Naive B cell (primary cell): ENCODE measurements around the gene ZFHX3. TPM values are rescaled to one million over a fixed set of nuclear protein-coding genes. Genes with fewer than 3 reads are reported as not detected.

Source experiments
- ATAC-seq, 2 donors: fragments of 150-1000 bp; cut with Tn5 transposase; 2 replicates each; pipeline ENCODE4 v1.10.0; 2021; ENCODE audit warnings: low read depth in 2 of 2, mild to moderate bottlenecking in 2 of 2, moderate library complexity in 2 of 2
- DNase-seq: peaks from one replicate; pipeline ENCODE4 v3.0.0; 2022
- H3K27ac Mint-ChIP-seq, 6 donors: one replicate each; pipeline ENCODE4 v1.8.0; 2020 to 2022; ENCODE audit warnings: mild to moderate bottlenecking in 6 of 6, mixed read lengths in 6 of 6, moderate library complexity in 5 of 6, inconsistent platforms in 2 of 6
- H3K27me3 Mint-ChIP-seq, 3 donors: one replicate each; pipeline ENCODE4 v1.8.0; 2021 to 2022; ENCODE audit warnings: mixed read lengths in 3 of 3, mild to moderate bottlenecking in 1 of 3
- H3K36me3 Mint-ChIP-seq, 2 donors: one replicate each; pipeline ENCODE4 v1.8.0; 2020 to 2022; ENCODE audit warnings: mixed read lengths in 2 of 2, inconsistent platforms in 1 of 2, mild to moderate bottlenecking in 1 of 2
- H3K4me1 Mint-ChIP-seq, 3 donors: one replicate each; pipeline ENCODE4 v1.8.0; 2020 to 2022; ENCODE audit warnings: mixed read lengths in 3 of 3, inconsistent platforms in 1 of 3, mild to moderate bottlenecking in 1 of 3, moderate library complexity in 1 of 3
- H3K4me3 Mint-ChIP-seq, 8 donors: one replicate each; pipeline ENCODE4 v1.8.0; 2020 to 2022; ENCODE audit warnings: mild to moderate bottlenecking in 8 of 8, mixed read lengths in 8 of 8, moderate library complexity in 8 of 8, inconsistent platforms in 2 of 8
- H3K9me3 Mint-ChIP-seq, 7 donors: one replicate each; pipeline ENCODE4 v1.8.0; 2020 to 2022; ENCODE audit warnings: mixed read lengths in 7 of 7, mild to moderate bottlenecking in 5 of 7, inconsistent platforms in 2 of 7, moderate library complexity in 1 of 7
- polyA plus RNA-seq, 6 donors: library from polyadenylated mRNA; unstranded; fragments of 300-500 nt; fragmentation: Illumina TruSeq; gene quantifications; one replicate each; pipeline ENCODE4 v1.2.3, GENCODE V29; 2021; ENCODE audit warnings: low read depth in 6 of 6

Gene ZFHX3
- polyA plus RNA-seq, 6 donors from 2014 or later = 0.08 to 0.61 (median 0.24) TPM; not detected in 1

DNA sequence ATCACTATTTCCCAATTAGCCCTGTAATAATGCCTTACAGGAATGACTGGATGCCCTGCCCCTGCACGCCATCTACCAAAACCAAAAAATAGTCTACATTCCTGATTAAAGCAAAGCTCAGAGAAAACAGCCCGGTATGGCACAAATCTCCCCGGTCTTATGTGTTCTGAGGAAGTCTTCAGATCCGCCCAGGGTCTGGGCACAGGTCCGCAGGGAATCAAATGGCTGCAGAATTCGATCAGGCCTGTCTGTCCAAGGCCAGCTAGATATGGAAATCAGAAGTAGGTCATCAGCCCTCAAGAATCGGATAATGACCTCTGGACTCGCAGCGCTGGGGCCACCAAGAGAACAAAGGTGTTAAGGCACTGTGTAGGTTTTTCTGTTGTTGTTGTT is 171.0 kb downstream of the ZFHX3 start:
- H3K27ac Mint-ChIP-seq = no peak overlapping the region
- no peaks in the 10 kb centered on the region for H3K27me3 Mint-ChIP-seq
- DNase-seq (no peak), ATAC-seq (no peak)
- H3K4me3 Mint-ChIP-seq = no peak overlapping the region
- no peaks in the 10 kb centered on the region for H3K9me3 Mint-ChIP-seq
- H3K36me3 Mint-ChIP-seq = peaks cover 0 to 4% of the 10 kb centered on the region in 2 donors
- peaks cover 0 to 13% (median 0%) of the 10 kb centered on the region in 3 donors for H3K4me1 Mint-ChIP-seq

DNA sequence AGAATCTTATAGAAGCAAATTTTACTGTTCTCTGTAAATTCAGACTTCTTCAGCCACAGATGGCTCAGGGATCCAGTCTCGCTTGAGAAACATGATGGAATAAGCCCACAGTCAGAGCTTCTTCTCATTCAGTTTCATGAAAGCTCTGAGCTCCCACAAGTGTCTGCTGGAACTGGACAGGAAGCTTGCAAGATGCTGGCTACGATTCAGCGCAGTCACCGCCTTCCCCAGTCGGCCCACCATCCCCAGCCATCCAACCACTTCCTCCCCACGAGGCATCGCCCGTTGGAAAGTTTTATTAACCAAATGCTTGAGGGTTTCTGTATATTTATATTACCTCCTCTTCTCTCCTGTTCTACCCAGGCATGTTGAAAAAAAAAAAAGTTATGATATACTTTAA is 171.7 kb downstream of the ZFHX3 start:
- H3K27me3 Mint-ChIP-seq = no peaks in the 10 kb centered on the region
- H3K36me3 Mint-ChIP-seq = peaks cover 0 to 4% of the 10 kb centered on the region in 2 donors
- no peak for DNase-seq
- no peak for ATAC-seq
- peaks cover 0 to 13% (median 0%) of the 10 kb centered on the region in 3 donors for H3K4me1 Mint-ChIP-seq
- H3K9me3 Mint-ChIP-seq = no peaks in the 10 kb centered on the region
- H3K27ac Mint-ChIP-seq = peak overlapping the region in 1 of 6 donors; percentile 66
- no peak overlapping the region for H3K4me3 Mint-ChIP-seq

DNA sequence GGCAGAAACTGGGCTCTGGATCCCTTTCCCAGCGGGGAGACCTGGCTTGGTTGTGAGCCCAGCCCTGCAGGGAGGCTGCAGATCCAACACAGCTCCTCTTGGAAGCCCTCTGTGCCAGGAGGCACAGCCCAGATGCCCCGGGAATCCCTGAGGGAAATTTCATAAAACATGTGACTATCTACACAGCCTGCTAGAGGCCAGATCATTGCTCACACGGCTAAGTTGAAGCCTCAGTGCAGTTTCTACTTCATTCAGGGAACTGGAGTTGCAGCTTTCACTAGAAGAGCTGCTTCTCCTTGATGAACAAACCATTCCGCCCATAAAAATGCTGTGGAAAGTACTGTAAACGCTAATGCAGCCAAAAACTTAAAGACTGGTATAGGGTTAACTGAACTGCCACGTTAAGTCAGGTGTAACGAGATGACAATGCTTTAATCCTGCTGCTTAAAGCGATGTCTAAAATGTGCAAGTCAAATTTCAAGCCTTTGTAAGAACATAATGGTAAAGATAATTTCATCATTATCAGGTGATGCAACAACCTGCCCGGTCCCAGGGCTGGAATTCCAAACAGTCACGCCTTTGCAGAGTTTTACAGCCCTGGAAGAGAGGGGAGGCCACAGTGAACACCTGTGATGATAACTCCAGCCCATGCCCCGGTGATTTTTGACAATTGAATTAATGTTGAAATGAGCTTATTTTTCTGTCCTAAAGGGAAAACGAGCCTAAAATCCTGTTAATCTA is 172.5 kb downstream of the ZFHX3 start:
- no peak overlapping the region for H3K27ac Mint-ChIP-seq
- peaks cover 0 to 13% (median 0%) of the 10 kb centered on the region in 3 donors for H3K4me1 Mint-ChIP-seq
- H3K27me3 Mint-ChIP-seq = no peaks in the 10 kb centered on the region
- DNase-seq (no peak), ATAC-seq (no peak)
- H3K9me3 Mint-ChIP-seq = no peaks in the 10 kb centered on the region
- H3K4me3 Mint-ChIP-seq = no peak overlapping the region
- H3K36me3 Mint-ChIP-seq = peaks cover 0 to 4% of the 10 kb centered on the region in 2 donors

DNA sequence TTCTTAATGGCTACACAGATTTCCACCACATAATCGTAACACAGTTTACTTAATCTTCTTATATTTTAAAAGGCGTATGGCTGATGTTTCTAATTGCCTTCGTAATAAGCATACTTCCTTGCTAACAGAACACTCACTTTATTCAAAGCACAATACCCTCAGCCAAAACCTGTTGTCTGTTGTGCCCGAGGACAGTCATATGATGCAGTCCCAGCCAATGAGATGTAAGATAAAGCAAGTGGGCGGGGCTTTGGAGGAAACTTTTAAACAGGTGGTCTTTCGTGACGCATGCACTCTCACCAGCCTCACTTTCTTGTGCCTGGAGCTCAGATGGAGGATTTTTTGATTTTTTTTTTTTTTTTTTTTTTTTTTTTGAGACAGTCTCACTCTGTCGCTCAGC is 174.1 kb downstream of the ZFHX3 start:
- no peak overlapping the region for H3K27ac Mint-ChIP-seq

DNA sequence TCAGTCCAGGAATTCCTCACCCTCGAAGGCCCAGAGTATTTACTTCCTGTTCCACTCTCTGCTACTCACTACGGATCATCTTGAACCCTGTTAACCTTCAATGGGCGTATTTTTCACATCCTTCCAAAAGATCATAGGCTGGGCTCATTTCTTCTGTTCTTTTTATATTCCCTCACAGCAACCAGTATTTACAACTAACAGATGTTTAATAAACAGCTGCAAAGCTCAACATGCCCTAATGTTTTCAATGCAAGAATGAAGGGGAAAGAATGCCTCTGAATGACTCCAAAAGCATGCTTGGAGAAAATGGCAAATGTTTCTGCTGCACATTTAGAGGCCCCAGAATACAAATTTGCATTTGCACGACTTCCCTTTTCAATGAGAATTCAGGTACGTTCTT is 174.9 kb downstream of the ZFHX3 start:
- Mint-ChIP-seq H3K9me3 (no peaks in the 10 kb centered on the region), H3K27me3 (no peaks in the 10 kb centered on the region), H3K4me3 (no peak overlapping the region), H3K27ac (no peak overlapping the region), H3K4me1 (peaks cover 0 to 13% (median 0%) of the 10 kb centered on the region in 3 donors), H3K36me3 (peaks cover 0 to 8% of the 10 kb centered on the region in 2 donors)
- ATAC-seq = no peak
- DNase-seq = no peak

More for the DNA sequence above, 174.1 kb downstream of the ZFHX3 start:
- Mint-ChIP-seq H3K4me1 (peaks cover 0 to 13% (median 0%) of the 10 kb centered on the region in 3 donors), H3K36me3 (peaks cover 0 to 4% of the 10 kb centered on the region in 2 donors), H3K9me3 (no peaks in the 10 kb centered on the region), H3K4me3 (no peak overlapping the region), H3K27me3 (no peaks in the 10 kb centered on the region)
- ATAC-seq = no peak
- DNase-seq = no peak

DNA sequence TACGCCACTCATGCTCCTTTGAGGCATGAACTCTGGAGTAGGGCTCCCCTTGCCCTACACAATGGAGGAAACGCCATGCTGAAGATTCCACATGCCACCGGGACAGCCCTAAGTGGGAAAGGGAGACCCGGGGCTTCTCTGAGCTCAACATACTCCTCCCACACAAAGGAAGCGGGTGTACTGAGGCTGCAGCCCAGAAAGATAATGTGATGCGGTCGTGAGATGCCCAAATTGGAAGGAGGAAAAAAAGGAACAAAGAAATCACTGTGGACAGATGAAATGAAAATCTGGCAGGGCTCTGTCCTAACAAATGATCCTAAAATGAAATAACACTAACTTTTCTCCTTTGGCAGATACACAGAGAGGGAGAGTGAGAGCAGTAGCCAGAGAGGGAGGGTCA is 182.1 kb downstream of the ZFHX3 start:
- H3K27ac Mint-ChIP-seq = peak overlapping the region in 1 of 6 donors; percentile 56
- DNase-seq (no peak), ATAC-seq (no peak)
- H3K9me3 Mint-ChIP-seq = peaks cover 0 to 3% (median 0%) of the 10 kb centered on the region in 7 donors
- H3K4me3 Mint-ChIP-seq = no peak overlapping the region
- H3K4me1 Mint-ChIP-seq = peaks cover 0 to 2% (median 1%) of the 10 kb centered on the region in 3 donors
- H3K27me3 Mint-ChIP-seq = no peaks in the 10 kb centered on the region
- H3K36me3 Mint-ChIP-seq = peaks cover 8% of the 10 kb centered on the region in 2 donors

DNA sequence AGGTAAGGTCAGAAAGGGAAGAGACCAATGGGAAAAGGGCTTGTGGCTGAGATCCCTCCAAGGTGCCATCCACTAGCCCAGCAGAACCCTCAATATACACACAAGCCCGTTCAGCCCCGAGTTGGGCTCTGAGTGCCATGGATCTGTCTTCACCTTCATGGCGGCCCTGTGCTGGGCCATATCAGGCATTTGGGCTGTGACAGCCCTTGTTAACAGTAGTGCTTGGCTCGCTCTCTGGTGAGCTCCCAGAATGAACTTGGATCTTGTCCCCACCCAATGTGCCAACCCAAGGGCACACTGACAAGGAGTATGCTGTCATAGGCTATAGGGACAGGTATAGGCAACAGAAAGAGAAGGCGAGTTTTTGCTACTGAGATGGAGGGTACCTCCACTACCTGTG is 182.7 kb downstream of the ZFHX3 start:
- H3K4me1 Mint-ChIP-seq = peaks cover 0 to 3% (median 1%) of the 10 kb centered on the region in 3 donors
- ATAC-seq (no peak), DNase-seq (no peak)
- H3K36me3 Mint-ChIP-seq = peaks cover 8% of the 10 kb centered on the region in 2 donors
- no peak overlapping the region for H3K4me3 Mint-ChIP-seq
- no peaks in the 10 kb centered on the region for H3K27me3 Mint-ChIP-seq
- H3K27ac Mint-ChIP-seq = no peak overlapping the region
- H3K9me3 Mint-ChIP-seq = peaks cover 0 to 3% (median 0%) of the 10 kb centered on the region in 7 donors

DNA sequence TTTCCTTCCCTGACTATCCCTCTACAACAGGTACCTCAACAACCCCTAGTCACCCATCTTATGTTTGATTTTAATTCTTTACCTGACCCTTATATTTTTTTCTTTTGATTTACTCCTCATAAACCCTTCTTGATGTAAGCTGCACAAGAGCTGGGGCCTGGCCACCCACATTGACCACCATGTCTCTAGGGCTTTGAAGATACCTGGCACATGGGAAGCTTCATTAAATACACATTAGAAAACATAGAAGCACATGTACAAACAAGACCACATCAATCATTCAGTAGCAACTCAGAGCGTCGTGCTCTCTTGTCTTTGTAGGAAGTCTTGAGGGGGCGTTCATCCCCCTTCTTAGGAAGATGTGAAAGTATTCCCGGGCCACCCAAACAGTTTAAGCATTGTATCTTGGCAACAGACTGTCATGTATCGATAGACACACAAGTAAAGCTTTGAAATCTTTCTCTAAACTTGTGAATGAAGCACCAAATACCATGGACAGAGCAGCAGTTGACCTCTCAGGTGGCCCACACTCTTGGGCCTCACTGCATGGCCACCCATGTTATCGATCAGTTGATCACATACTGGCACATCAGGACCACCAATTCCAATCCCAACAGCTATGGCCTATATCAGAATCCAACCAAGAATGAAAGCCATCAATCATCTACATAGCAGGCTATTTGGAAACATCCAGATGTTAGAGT is 183.6 kb downstream of the ZFHX3 start:
- DNase-seq (no peak), ATAC-seq (no peak)
- no peaks in the 10 kb centered on the region for H3K27me3 Mint-ChIP-seq
- peaks cover 8% of the 10 kb centered on the region in 2 donors for H3K36me3 Mint-ChIP-seq
- no peak overlapping the region for H3K27ac Mint-ChIP-seq
- H3K4me3 Mint-ChIP-seq = no peak overlapping the region
- peaks cover 0 to 3% (median 0%) of the 10 kb centered on the region in 7 donors for H3K9me3 Mint-ChIP-seq
- peaks cover 0 to 3% (median 1%) of the 10 kb centered on the region in 3 donors for H3K4me1 Mint-ChIP-seq

DNA sequence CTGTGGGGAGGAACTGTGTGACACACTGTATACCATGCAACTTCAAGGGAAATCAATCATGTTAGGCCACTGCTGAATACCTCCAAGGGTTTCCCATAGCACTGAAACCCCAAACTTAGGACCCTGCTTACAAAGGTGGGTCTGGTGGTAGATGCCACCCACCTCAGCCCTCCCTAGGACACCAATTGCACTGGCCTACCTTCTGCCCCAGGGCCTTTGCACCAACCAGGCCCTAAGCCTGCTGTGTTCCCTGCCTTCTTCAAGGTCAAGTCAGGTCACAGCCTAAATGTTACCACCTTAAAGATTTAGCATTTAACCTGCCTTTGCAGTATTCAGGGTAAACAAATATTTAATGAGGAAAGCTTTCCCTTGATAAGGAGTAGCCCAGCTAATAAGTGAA is 185.8 kb downstream of the ZFHX3 start:
- Mint-ChIP-seq H3K4me1 (peaks cover 0 to 3% (median 1%) of the 10 kb centered on the region in 3 donors), H3K27me3 (no peaks in the 10 kb centered on the region), H3K4me3 (no peak overlapping the region), H3K36me3 (peaks cover 4 to 8% of the 10 kb centered on the region in 2 donors), H3K9me3 (peaks cover 0 to 3% (median 0%) of the 10 kb centered on the region in 7 donors), H3K27ac (no peak overlapping the region)
- DNase-seq (no peak), ATAC-seq (no peak)

DNA sequence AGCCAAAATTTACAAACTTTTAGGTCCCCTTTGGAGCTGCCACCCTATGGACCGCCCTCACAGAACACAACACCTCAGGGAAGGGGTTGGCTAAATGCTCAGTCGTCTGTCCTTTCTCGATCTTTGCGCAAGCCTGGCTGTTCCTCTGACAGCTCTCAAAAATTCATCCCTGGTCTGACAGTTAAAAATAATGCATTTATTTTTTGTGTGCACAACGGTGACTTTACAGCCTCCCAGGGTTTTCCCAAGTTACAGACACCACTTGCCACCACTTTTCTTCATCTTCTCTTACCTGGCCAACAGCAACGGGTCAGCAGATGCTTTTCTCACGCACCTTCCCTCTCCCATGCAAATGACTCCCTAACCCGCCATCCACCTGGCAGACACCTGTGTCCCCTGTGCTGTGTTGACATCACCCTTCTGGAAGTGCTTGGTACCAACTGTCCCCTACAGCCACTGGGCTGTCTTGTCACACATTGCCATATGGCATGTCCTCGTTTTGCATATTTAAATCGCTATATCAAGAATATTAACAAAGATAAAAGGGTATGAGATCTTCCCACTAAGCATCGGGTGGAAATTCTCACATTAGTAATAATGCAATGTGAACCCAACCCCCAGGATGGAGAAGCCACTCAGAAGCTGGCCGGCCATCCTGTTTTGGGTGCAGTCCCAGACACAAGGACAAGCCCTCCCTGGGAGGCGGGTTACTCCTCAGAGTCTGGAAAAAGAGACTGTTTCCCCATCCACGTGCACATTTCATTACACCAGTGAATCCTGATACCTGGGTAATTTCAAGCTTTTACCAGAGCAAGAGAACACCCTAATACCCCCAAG is 187.0 kb downstream of the ZFHX3 start:
- peaks cover 0 to 3% (median 0%) of the 10 kb centered on the region in 7 donors for H3K9me3 Mint-ChIP-seq
- H3K4me3 Mint-ChIP-seq = no peak overlapping the region
- H3K27me3 Mint-ChIP-seq = no peaks in the 10 kb centered on the region
- peaks cover 0 to 3% (median 1%) of the 10 kb centered on the region in 3 donors for H3K4me1 Mint-ChIP-seq
- ATAC-seq (no peak), DNase-seq (no peak)
- H3K36me3 Mint-ChIP-seq = peaks cover 4 to 8% of the 10 kb centered on the region in 2 donors
- peak overlapping the region in 1 of 6 donors; percentile 60 for H3K27ac Mint-ChIP-seq

DNA sequence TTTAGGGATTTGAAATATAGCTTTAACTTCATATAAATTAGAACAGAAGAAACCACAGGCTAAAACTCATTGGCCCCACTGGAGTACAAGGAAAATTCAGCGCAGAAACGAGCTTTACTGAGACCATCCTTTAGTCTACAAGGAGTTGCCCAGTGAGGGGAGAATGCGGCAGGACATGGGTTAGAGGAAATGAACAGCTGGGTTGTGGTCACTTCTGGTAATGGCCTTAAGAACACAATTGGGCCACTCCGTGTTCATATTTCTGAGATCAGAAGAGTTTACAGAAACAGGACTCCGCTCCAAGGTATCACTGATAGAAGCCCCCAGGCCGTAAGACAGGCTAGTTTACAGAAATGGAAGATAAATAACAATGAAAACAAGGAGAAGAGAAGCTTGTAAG is 188.3 kb downstream of the ZFHX3 start:
- DNase-seq = no peak
- H3K4me3 Mint-ChIP-seq = no peak overlapping the region
- H3K4me1 Mint-ChIP-seq = peaks cover under 1 to 5% (median 2%) of the 10 kb centered on the region in 3 donors
- peaks cover 4 to 8% of the 10 kb centered on the region in 2 donors for H3K36me3 Mint-ChIP-seq
- no peak overlapping the region for H3K27ac Mint-ChIP-seq
- no peaks in the 10 kb centered on the region for H3K27me3 Mint-ChIP-seq
- ATAC-seq = no peak
- peaks cover 0 to 3% (median 0%) of the 10 kb centered on the region in 7 donors for H3K9me3 Mint-ChIP-seq

DNA sequence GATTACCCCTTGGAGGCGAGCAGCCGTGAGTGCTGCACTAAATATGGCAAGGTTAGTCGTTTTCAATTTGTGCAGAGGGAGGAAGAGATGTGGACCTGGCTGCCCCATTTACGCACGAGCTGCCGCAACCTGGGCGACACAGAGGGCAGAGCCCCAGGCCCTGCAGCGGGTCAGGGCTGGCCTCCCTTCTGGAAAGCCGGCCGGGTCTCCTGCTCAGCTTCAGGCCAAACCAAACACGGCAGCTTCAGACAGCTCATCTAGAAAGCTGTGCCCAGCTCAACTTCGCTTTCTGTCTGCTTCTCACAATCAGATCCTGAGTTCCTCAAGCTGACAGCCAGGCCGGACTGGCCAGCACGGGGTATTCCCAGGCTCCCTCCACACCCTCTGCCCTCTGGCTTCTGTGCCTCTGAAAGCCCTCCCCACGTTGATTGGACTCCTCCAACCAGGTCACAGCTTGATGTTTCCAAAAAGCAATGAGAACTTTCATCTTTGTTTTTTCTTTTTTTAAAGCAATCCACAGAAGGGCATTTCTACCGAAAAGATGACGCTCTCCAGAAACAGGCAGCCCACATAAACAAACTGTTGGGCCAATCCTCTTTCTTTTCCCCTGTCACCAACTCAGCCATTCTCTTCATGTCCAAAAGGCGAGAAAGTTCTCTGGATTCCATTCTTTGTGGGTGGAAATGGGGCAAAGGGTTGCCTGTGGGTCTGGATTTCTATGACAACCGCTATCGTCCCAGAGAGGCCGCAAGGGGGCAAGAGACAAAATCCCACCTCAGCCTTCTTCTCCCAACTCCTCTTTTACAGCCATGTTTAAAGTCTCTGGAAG is 189.0 kb downstream of the ZFHX3 start:
- Mint-ChIP-seq H3K27me3 (no peaks in the 10 kb centered on the region), H3K27ac (no peak overlapping the region), H3K4me3 (no peak overlapping the region), H3K4me1 (peaks cover 8 to 11% (median 8%) of the 10 kb centered on the region in 3 donors), H3K9me3 (peaks cover 0 to 2% (median 0%) of the 10 kb centered on the region in 7 donors), H3K36me3 (peaks cover 0 to 8% of the 10 kb centered on the region in 2 donors)
- DNase-seq (no peak), ATAC-seq (no peak)
